GM12872 (cell line): ENCODE measurements around the gene XRCC5.

ENCODE experiments used
- TF ChIP-seq, protein P1 (sequence below): IDR thresholded peaks from 3 replicates; pipeline ENCODE4 v1.5.1; 2011; ENCODE audit warnings: low read depth, mild to moderate bottlenecking, low read length, moderate library complexity; ENCODE audit not compliant: insufficient read depth

Gene XRCC5

DNA sequence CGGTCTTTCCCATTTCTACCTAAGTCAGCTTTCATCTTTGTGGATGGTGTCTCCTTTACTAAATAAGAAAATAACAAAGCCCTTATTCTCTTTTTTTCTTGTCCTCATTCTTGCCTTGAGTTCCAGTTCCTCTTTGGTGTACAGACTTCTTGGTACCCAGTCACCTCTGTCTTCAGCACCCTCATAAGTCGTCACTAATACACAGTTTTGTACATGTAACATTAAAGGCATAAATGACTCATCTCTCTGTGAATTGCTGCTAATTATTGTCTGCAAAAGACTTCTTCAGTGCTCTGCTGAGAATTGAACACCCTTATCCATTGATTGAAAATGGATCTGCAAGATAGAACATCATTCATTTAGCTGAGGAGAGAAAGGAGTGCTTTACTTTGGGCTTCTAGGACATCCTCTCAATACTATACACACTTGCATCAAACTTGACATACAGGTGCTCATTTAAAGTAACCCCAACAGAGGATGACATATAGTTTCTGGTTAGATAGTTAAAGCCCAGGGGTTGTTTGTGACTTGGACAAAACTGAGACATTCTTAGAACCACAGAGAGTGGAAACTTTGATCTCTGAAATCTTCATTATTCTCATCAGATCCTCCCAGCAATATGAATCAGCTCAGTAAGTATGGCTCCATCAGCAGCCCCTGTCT lies 97.0 kb downstream of the XRCC5 start:
- TF ChIP-seq, protein P1, sequence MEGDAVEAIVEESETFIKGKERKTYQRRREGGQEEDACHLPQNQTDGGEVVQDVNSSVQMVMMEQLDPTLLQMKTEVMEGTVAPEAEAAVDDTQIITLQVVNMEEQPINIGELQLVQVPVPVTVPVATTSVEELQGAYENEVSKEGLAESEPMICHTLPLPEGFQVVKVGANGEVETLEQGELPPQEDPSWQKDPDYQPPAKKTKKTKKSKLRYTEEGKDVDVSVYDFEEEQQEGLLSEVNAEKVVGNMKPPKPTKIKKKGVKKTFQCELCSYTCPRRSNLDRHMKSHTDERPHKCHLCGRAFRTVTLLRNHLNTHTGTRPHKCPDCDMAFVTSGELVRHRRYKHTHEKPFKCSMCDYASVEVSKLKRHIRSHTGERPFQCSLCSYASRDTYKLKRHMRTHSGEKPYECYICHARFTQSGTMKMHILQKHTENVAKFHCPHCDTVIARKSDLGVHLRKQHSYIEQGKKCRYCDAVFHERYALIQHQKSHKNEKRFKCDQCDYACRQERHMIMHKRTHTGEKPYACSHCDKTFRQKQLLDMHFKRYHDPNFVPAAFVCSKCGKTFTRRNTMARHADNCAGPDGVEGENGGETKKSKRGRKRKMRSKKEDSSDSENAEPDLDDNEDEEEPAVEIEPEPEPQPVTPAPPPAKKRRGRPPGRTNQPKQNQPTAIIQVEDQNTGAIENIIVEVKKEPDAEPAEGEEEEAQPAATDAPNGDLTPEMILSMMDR = no peak

DNA sequence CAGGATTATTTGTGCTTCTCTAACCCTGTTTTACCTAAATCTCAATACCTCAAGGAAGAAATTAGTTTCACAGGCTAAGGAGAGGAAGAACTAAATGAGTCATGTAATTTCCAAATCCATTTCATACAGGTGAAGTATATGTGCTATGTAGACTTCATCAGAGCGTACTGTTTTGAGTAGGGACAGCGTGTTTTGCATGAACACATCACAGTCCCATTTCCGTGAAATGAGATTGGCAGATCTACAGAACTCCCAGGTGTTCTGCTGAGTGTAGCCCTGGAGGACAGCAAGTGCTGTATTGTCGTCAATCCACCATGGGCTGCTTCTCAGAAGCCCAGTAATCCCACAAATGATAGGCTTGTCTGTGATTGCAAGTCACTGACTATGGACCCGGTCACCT lies 97.7 kb downstream of the XRCC5 start:
- TF ChIP-seq, protein P1 = no peak

DNA sequence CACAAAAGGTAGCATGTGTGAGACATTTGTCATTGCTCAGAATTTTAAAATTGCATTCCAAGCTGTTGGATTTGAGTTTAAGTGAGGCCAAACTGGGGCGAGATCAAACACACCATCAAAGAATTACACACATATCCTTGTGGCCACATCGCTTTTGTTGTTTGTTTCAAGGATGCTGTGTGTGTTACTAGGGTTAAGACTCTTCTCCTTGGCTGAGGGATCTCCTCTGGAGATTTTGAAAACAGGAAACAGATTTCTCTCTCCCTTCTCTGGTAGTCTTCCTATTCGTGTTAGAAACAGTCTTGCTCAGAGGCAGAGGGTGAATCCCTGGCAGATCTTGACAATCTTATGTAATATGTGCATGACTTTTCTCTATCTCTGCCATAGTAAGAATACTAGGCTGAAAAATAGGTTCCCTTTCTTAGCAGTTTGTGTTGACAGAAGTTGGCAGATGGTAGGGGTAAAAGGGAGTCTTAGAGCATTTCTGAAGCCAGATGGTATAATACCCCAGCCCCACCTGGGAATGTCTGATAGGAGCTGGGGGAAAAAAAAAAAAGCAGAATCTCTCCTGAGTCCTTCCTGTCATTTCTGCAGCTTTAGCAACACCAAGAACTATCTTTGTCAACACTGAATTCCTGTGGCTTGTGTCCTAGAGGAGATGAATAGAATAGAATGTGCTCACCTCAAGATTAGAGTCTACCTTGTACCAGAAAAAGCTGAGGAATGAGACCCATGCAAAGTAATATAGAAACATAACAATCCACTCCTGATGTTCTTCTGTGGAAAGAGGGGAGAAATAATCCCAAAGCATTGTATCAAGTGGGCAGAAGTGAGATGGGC lies 101.8 kb downstream of the XRCC5 start:
- TF ChIP-seq, protein P1 = no peak

DNA sequence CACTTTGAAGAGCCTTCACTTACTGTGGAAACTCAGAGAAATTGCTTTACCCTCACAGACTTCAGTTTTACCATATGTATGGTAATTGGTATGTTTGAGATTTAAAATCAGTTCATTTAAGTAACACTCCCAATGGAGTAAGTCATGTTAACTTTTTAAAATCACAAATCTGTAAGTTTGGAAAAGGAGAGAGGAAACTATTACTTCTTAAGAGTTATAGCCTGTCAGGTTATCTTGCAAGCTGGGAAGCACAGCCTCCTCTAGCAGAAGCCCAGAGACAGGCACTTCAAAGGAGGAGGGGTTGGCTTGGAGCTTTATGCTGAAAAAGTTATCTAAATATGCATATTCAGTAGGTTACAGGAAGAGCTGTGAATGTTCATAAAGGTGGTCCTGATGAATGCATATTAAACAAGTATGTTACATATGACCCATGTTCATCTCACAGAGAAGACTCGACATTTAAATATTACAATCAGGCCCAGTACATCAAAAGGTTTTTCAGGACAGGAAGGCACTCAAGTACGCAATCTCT lies 102.5 kb downstream of the XRCC5 start:
- TF ChIP-seq, protein P1 = no peak

DNA sequence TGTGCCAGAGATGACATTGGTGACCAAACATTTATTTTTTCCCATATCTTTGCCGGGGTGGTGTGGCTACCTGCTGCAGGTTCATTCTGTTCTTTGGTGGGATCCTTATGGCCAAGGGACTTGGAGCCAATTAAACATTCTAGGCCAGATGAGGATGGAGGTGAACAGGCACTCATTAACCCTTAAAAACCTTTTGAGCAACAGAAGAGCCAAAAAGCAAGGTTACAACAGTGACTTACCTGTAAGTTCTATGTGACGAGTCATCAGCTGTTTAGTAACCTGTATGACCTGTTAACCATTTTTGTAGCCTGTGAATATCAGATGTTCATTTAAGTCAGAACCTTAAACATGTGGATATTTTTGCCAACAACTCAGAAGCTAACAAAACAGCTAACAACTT lies 105.6 kb downstream of the XRCC5 start:
- TF ChIP-seq, protein P1 = no peak

DNA sequence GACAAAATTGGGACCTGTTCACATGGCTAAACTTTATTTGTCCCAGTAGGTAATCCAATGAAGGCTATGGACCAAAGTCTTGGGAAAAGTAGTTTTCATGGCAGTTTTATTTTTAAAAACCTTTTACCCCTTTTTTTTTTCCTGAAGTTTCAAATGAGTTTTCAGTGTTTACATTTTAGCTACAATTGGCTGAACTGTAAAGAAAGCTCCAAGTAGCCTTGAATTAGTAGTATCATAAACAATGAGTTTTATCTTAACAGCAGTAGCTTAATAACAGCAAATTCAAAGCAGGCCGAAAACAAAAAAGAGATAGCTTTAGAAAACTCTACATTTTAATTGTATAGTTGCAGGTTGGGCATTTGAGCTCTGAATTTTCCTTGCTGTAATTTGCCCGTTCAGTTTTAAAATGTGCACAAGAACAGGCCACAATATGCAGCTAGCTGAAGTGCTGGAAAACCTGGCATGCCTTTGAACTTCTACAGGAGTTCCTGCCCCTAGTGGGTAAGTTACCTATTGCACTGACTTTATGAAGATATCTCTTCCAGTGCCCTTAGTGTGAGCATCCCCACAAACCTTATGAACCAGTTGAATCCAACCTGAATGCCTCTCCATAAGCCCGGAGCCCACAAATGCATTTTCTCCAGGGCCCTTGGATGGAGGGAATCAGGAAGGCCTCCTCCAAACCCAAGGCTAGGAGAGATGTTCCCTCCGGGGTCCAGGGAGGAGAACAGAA lies 106.7 kb downstream of the XRCC5 start:
- TF ChIP-seq, protein P1 = peak; percentile 57
